GM23338 (cell line): Measurements from ENCODE around the gene NSMCE1.

Experiments used
- EZH2 ChIP-seq: fragments of 200-600 bp; sonication (generic); IDR thresholded peaks from one replicate; pipeline ENCODE4 v1.8.0; 2017; ENCODE audit warnings: antibody characterized with exemption, mild to moderate bottlenecking, low read depth; ENCODE audit not compliant: unreplicated experiment
- EZH2phosphoT487 ChIP-seq: fragments of 200-600 bp; sonication (generic); IDR thresholded peaks from one replicate; pipeline ENCODE4 v1.8.1; 2018; ENCODE audit warnings: antibody characterized with exemption; ENCODE audit not compliant: unreplicated experiment
- JUNB ChIP-seq: IDR thresholded peaks from one replicate; pipeline ENCODE4 v1.6.1; 2016; ENCODE audit warnings: antibody characterized with exemption; ENCODE audit not compliant: unreplicated experiment
- POLR2AphosphoS5 ChIP-seq: IDR thresholded peaks from 2 replicates; pipeline ENCODE4 v1.6.1; 2016; ENCODE audit warnings: antibody characterized with exemption, low read depth
- TF ChIP-seq, protein P1 (sequence below), 2 experiments: fragments of 200-600 bp in 1 of 2; sonication (generic) in 1 of 2; conservative IDR thresholded peaks; 2 replicates each; pipeline versions ENCODE4 v1.5.1 to v1.6.1; 2016 to 2017; ENCODE audit warnings: antibody characterized with exemption in 2 of 2, low read depth in 2 of 2, mild to moderate bottlenecking in 2 of 2, moderate library complexity in 1 of 2
- TF ChIP-seq, protein P2 (sequence below): IDR thresholded peaks from 2 replicates; pipeline ENCODE4 v1.6.1; 2016; ENCODE audit warnings: antibody characterized with exemption

DNA sequence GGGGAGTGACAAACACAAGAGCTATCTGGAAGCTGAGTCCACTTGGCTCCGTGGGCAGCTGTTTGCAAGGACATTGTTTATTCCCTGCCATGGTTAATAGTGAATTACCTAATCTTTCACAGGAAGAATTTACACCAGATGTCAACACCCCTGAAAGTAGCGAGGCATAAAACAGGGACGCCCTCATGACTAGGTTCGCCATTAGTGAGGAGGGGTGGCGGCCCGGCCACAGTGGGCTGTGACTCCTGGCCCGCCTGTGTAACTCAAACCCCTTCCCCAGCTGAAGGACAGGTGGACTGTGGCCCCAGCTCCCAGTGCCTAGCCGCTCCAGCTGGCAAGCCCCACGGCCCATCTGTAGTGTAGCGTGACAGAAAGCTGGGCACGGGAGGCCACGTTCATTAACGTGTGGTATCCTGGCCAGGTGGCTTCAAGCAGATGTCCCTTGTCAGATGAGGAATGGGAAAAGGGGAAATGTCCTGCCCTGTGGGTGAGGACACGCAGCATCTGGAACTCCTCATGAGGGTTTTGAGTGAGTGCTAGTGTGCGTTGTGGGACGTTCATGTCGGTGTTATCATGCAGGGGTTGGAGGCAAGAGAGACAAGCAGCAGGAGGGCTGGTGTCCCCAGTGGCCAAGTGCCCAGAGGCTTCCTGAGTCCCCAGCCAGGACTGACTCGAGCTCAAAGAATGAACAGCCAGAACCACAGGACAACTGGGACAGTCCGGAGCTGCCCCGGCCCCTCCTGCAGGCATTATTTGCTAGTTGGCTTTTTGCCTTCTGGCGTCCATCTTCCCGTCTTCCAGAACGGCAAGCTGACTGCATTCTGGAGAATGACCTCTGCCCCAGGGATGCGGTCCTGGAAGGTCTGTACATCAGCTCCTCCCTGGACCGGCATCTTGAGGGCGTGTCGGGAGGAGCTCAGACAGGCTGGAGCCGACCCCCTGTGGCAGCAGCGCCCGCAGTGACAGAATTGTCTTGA, 46.0 kb downstream of the NSMCE1 start:
- TF ChIP-seq, protein P1, sequence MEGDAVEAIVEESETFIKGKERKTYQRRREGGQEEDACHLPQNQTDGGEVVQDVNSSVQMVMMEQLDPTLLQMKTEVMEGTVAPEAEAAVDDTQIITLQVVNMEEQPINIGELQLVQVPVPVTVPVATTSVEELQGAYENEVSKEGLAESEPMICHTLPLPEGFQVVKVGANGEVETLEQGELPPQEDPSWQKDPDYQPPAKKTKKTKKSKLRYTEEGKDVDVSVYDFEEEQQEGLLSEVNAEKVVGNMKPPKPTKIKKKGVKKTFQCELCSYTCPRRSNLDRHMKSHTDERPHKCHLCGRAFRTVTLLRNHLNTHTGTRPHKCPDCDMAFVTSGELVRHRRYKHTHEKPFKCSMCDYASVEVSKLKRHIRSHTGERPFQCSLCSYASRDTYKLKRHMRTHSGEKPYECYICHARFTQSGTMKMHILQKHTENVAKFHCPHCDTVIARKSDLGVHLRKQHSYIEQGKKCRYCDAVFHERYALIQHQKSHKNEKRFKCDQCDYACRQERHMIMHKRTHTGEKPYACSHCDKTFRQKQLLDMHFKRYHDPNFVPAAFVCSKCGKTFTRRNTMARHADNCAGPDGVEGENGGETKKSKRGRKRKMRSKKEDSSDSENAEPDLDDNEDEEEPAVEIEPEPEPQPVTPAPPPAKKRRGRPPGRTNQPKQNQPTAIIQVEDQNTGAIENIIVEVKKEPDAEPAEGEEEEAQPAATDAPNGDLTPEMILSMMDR (conservative IDR thresholded peaks at IDR 0.05; ENCODE audit: low read depth in 2 of 2) = no peak
- TF ChIP-seq POLR2AphosphoS5 (no peak), EZH2phosphoT487 (no peak), EZH2 (no peak), JUNB (no peak)
- TF ChIP-seq, protein P2, sequence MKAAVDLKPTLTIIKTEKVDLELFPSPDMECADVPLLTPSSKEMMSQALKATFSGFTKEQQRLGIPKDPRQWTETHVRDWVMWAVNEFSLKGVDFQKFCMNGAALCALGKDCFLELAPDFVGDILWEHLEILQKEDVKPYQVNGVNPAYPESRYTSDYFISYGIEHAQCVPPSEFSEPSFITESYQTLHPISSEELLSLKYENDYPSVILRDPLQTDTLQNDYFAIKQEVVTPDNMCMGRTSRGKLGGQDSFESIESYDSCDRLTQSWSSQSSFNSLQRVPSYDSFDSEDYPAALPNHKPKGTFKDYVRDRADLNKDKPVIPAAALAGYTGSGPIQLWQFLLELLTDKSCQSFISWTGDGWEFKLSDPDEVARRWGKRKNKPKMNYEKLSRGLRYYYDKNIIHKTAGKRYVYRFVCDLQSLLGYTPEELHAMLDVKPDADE = no peak
